Common myeloid progenitor, CD34-positive (primary cell): ENCODE results near the gene RANGAP1.

Source experiments
- CTCF ChIA-PET: fragments of 350-600 bp; sonication (Branson Sonifier 250); formaldehyde crosslinking; loops from one replicate; lab custom pipeline; 2021; ENCODE audit warnings: antibody characterized with exemption; lab: Charles Lee
- POLR2A ChIA-PET: fragments of 350-600 bp; sonication (Branson Sonifier 250); formaldehyde crosslinking; loops from one replicate; lab custom pipeline; 2021; ENCODE audit warnings: antibody characterized with exemption; lab: Charles Lee
- DNase-seq, 3 donors: peaks; one replicate each; pipeline versions ENCODE4 v3.0.0 to v3.0.0-alpha.2; 2013
- H3K27ac ChIP-seq, 2 experiments: 1 replicate in 1 of 2; 2 replicates in 1 of 2; pipeline ENCODE4 v1.7.0; 2013; ENCODE audit warnings: inconsistent platforms in 2 of 2, low read length in 2 of 2, mild to moderate bottlenecking in 2 of 2, low read depth in 1 of 2, moderate library complexity in 1 of 2; ENCODE audit not compliant: severe bottlenecking in 2 of 2, insufficient read depth in 1 of 2, poor library complexity in 1 of 2
- H3K27me3 ChIP-seq, 5 experiments: replicated peaks in 2 of 5; 1 replicate in 3 of 5; 2 replicates in 2 of 5; pipeline versions ENCODE4 v1.6.1 to v1.7.0; 2013; ENCODE audit warnings: low read length in 4 of 5, mild to moderate bottlenecking in 2 of 5, moderate library complexity in 2 of 5, inconsistent platforms in 1 of 5; ENCODE audit not compliant: insufficient read depth in 5 of 5, control insufficient read depth in 4 of 5
- H3K36me3 ChIP-seq, 4 experiments: 1 replicate in 2 of 4; 2 replicates in 2 of 4; pipeline versions ENCODE4 v1.6.1 to v1.7.0; 2013; ENCODE audit warnings: low read length in 3 of 4, control low read depth in 1 of 4, mild to moderate bottlenecking in 1 of 4; ENCODE audit not compliant: control insufficient read depth in 4 of 4, insufficient read depth in 4 of 4
- H3K4me1 ChIP-seq, 4 experiments: 1 replicate in 3 of 4; 2 replicates in 1 of 4; pipeline versions ENCODE4 v1.6.1 to v1.7.1; 2013; ENCODE audit warnings: low read length in 3 of 4, mild to moderate bottlenecking in 3 of 4, control low read depth in 1 of 4, inconsistent platforms in 1 of 4, moderate library complexity in 1 of 4; ENCODE audit not compliant: control insufficient read depth in 4 of 4, insufficient read depth in 4 of 4; ENCODE audit errors: control extremely low read depth in 1 of 4
- H3K4me3 ChIP-seq, 7 experiments: 1 replicate in 4 of 7; 2 replicates in 3 of 7; pipeline versions ENCODE4 v1.5.1 to v1.7.0; 2013; ENCODE audit warnings: mild to moderate bottlenecking in 7 of 7, low read length in 6 of 7, moderate library complexity in 6 of 7, inconsistent platforms in 2 of 7, low read depth in 2 of 7, control low read depth in 1 of 7; ENCODE audit not compliant: insufficient read depth in 4 of 7, control insufficient read depth in 1 of 7; ENCODE audit errors: extremely low read depth in 1 of 7
- H3K9me3 ChIP-seq, 5 experiments: 1 replicate in 4 of 5; 2 replicates in 1 of 5; pipeline versions ENCODE4 v1.6.1 to v1.7.1; 2013; ENCODE audit warnings: low read length in 4 of 5, mild to moderate bottlenecking in 2 of 5, inconsistent platforms in 1 of 5, low read depth in 1 of 5, moderate library complexity in 1 of 5; ENCODE audit not compliant: control insufficient read depth in 4 of 5, insufficient read depth in 2 of 5; ENCODE audit errors: control extremely low read depth in 1 of 5
- WGBS: methylation state at CpG from one replicate; pipeline ENCODE4 v1.1.5; 2013; ENCODE audit not compliant: insufficient coverage; 5-methylcytosine and 5-hydroxymethylcytosine counted together

Gene RANGAP1

DNA sequence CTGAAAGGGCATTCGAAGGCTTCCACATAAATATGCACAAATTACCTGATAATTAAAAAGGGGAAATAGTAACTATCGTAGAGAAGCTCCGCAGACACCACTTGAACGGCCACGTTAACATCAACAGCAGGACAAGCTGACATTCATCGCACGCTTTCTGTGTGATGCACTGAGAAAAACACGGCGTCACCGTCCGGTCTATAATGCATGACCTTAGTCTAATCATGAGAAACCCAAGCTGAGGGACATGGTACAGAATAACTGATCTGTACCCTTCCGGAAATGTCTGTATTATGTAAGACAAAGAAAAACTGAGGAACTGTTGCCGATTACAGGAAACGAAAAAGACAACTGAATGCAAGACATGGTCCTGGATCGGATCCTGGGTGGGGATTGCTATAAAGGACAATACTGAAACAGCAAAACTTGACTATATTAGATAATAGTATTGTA lies 678 bp upstream of the RANGAP1 start:
- H3K36me3 ChIP-seq = peaks cover 0 to 17% (median 8%) of the 10 kb centered on the region in 4 experiments
- H3K9me3 ChIP-seq = no peaks in the 10 kb centered on the region
- POLR2A ChIA-PET = interaction anchor here (0.6 to 1.7 kb wide), 4 partner anchors 13 to 187 kb away, joined by 3 to 9 read pairs (median 4); partner anchors contain the start of gene ZC3H7B
- DNase-seq = peak; percentile 72 to 91 (median 86)
- CTCF ChIA-PET = interaction anchor here (1.3 kb wide), 1 partner anchor 16 kb away, joined by 3 read pairs; no protein-coding TSS in a partner anchor
- H3K27ac ChIP-seq = peak overlapping the region; percentile 67 to 86
- WGBS = 0% methylated on average over 11 of the region's 15 CpGs
- H3K4me3 ChIP-seq = peak overlapping the region; percentile 16 to 95 (median 88)
- H3K4me1 ChIP-seq = peaks cover 12 to 33% (median 28%) of the 10 kb centered on the region in 4 experiments
- no peaks in the 10 kb centered on the region for H3K27me3 ChIP-seq

DNA sequence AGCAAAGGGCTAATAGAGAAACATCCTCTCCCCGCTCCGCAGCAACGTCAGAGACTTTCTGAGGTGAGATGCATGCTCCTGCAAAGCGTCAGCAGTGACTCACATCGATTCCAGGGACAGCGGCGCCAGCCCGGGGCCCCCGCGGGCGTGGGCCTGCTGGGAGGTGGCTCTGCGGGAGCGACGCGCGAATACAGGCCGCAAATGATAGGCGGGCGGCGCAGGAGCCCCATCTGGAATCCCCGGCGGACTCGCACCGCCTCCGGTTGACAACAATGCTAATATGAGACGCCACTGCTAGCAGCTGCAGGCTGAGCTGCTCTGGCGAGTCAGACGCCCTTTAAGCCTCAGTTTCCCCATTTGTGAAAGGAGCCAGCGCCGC lies 557 bp downstream of the RANGAP1 start:
- Histone ChIP-seq H3K4me1 (peaks cover 12 to 33% (median 28%) of the 10 kb centered on the region in 4 experiments), H3K27me3 (no peaks in the 10 kb centered on the region), H3K36me3 (peaks cover 6 to 29% (median 17%) of the 10 kb centered on the region in 4 experiments), H3K4me3 (peak overlapping the region; percentile 80 to 95 (median 89)), H3K9me3 (no peaks in the 10 kb centered on the region), H3K27ac (peak overlapping the region; percentile 61 to 84)
- peak; percentile 80 to 91 (median 88) for DNase-seq
- ChIA-PET POLR2A (interaction anchor here (1.7 kb wide), 1 partner anchor 16 kb away, joined by 9 read pairs; the partner anchor contains the start of gene ZC3H7B), CTCF (interaction anchor here (1.3 kb wide), 1 partner anchor 18 kb away, joined by 3 read pairs; no protein-coding TSS in a partner anchor)
- WGBS = 1% methylated on average over 30 of the region's 30 CpGs

DNA sequence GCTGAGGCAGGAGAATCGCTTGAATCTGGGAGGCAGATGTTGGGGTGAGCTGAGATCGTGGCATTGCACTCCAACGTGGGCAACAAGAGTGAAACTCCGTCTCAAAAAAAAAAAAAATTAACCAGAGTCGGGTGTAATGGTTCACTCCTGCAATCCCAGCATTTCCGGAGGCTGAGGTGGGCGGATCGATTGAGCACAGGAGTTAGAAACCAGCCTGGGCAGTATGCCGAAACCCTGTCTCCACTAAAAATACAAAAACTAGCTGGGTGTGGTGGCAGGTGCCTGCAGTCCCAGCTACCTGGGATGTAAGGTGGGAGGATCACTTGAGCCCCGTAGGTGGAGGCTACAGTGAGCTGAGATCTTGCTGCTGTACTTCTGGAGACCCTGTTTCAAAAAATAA lies 1.5 kb downstream of the RANGAP1 start:
- peak overlapping the region in 2 of 7 experiments; percentile 89 to 92 for H3K4me3 ChIP-seq
- no peaks in the 10 kb centered on the region for H3K9me3 ChIP-seq
- 93% methylated on average over 8 of the region's 10 CpGs for WGBS
- peaks cover 10 to 35% (median 23%) of the 10 kb centered on the region in 4 experiments for H3K36me3 ChIP-seq
- no peaks in the 10 kb centered on the region for H3K27me3 ChIP-seq
- peaks cover 12 to 33% (median 28%) of the 10 kb centered on the region in 4 experiments for H3K4me1 ChIP-seq
- ChIA-PET CTCF (interaction anchor here (0.6 kb wide), 1 partner anchor 22 kb away, joined by 3 read pairs; no protein-coding TSS in a partner anchor), POLR2A (no interaction called here)
- peak overlapping the region in 1 of 2 experiments; percentile 84 for H3K27ac ChIP-seq
- DNase-seq = no peak

DNA sequence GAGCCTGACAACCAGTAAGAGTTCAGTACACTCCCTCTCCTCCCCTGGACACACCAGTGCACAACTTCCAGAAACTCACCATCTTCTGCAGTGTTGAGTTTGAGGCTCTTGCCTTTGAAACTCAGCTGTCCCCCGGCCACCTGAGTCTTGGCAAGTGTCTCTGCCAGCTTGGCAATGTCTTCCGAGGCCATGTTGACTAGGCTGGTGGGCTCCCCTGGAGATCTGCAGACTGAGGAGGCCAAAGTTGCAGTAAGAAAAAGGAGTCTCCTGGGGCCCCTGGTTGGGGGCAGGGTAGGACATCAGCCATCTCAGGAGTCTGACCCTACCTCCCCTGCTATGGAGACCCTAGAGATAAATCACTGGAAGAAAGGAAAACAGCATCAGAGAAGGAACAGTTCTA lies 5.1 kb downstream of the RANGAP1 start:
- no peaks in the 10 kb centered on the region for H3K9me3 ChIP-seq
- H3K4me3 ChIP-seq = no peak overlapping the region
- no peak overlapping the region for H3K27ac ChIP-seq
- DNase-seq = no peak
- H3K36me3 ChIP-seq = peaks cover 17 to 58% (median 40%) of the 10 kb centered on the region in 4 experiments
- 100% methylated on average over 2 of the region's 2 CpGs for WGBS
- ChIA-PET POLR2A (no interaction called here), CTCF (interaction anchor here (0.9 to 2.8 kb wide), 3 partner anchors 10 to 83 kb away, joined by 3 to 12 read pairs (median 5); no protein-coding TSS in a partner anchor)
- no peaks in the 10 kb centered on the region for H3K27me3 ChIP-seq
- H3K4me1 ChIP-seq = peaks cover 3 to 13% (median 12%) of the 10 kb centered on the region in 4 experiments

DNA sequence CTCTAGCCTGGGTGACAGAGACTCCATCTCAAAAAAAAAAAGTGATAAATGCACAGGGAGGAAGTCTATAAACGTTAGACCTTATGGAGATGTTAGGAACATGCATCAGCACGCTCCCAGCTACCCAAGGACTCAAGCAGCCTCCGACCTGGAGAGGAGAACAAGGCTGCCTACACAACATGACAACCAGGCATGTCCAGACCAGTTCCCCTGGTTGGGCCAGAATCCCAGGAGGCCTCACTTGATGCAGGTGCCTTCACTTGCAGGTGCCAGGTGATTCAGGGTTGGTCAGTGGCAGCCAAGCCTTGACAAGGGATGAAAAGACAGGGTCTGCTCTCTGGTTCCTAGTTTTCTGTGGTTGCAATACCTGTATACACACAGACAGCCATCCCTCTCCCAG lies 5.9 kb downstream of the RANGAP1 start:
- CTCF ChIA-PET = interaction anchor here (2.8 kb wide), 1 partner anchor 9 kb away, joined by 12 read pairs; no protein-coding TSS in a partner anchor
- H3K27ac ChIP-seq = no peak overlapping the region
- no peak for DNase-seq
- peaks cover 1 to 7% (median 5%) of the 10 kb centered on the region in 4 experiments for H3K4me1 ChIP-seq
- POLR2A ChIA-PET = no interaction called here
- no peaks in the 10 kb centered on the region for H3K9me3 ChIP-seq
- H3K27me3 ChIP-seq = no peaks in the 10 kb centered on the region
- 86% methylated on average over 3 of the region's 3 CpGs for WGBS
- H3K4me3 ChIP-seq = no peak overlapping the region
- H3K36me3 ChIP-seq = peaks cover 19 to 66% (median 42%) of the 10 kb centered on the region in 4 experiments

DNA sequence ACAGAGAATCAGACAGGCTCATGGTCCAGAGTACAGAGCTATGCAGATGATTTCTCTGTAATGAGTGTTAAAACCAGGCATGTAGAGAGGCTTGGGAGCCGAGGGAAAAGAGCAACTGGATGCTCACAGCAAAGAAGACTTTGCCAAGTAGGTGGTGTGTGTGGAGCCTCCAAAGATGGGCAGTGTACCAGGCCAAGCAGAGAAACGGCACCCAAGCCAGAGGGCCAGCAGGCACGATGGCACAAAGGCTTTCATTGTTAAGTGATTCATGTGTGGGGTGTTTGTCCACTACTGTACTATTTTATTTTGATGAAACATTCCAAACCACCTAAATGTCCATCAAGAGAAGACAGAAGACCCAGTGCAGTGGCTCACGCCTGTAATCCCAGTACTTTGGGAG lies 11.1 kb downstream of the RANGAP1 start:
- ChIA-PET POLR2A (interaction anchor here (0.6 kb wide), 1 partner anchor 56 kb away, joined by 3 read pairs; no protein-coding TSS in a partner anchor), CTCF (interaction anchor here (0.7 kb wide), 1 partner anchor 11 kb away, joined by 3 read pairs; no protein-coding TSS in a partner anchor)
- Histone ChIP-seq H3K9me3 (no peaks in the 10 kb centered on the region), H3K36me3 (peaks cover 26 to 74% (median 51%) of the 10 kb centered on the region in 4 experiments), H3K4me3 (no peak overlapping the region), H3K27ac (no peak overlapping the region), H3K4me1 (no peaks in the 10 kb centered on the region), H3K27me3 (no peaks in the 10 kb centered on the region)
- 100% methylated on average over 1 of the region's 4 CpGs for WGBS
- DNase-seq = no peak

DNA sequence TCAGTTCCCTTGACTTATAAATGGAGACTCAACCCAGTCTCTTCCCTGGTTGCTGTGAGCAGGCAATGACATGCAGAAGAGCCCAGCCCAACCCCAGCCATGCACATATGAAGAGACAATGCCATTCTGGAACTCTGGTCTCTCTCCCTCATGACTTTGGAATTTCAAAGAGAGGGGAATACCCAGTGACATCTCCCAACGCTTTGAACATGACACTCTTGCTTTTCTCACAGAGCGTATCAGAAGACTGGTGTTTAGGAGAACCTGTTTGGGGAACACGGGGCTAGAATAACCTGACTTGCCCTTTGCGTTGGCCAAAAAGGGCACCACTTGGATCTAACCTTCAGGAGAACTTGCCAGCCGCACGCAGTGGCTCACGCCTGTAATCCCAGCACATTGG lies 12.9 kb downstream of the RANGAP1 start:
- no peaks in the 10 kb centered on the region for H3K9me3 ChIP-seq
- H3K4me3 ChIP-seq = no peak overlapping the region
- H3K27me3 ChIP-seq = no peaks in the 10 kb centered on the region
- ChIA-PET POLR2A (interaction anchor here (1.1 kb wide), 1 partner anchor 13 kb away, joined by 4 read pairs; no protein-coding TSS in a partner anchor), CTCF (no interaction called here)
- no peak for DNase-seq
- WGBS = 97% methylated on average over 7 of the region's 7 CpGs
- no peaks in the 10 kb centered on the region for H3K4me1 ChIP-seq
- H3K36me3 ChIP-seq = peaks cover 23 to 74% (median 53%) of the 10 kb centered on the region in 4 experiments
- H3K27ac ChIP-seq = no peak overlapping the region
